Rectal smooth muscle tissue (tissue), 1 donor: Measurements from ENCODE around the gene NOL4L.

ENCODE experiments used
- H3K27ac ChIP-seq: one replicate; pipeline ENCODE4 v1.7.0; 2013; ENCODE audit warnings: low read depth, low read length, inconsistent platforms
- H3K27me3 ChIP-seq: one replicate; pipeline ENCODE4 v1.7.0; 2013; ENCODE audit warnings: low read length; ENCODE audit not compliant: control insufficient read depth, insufficient read depth
- H3K36me3 ChIP-seq: one replicate; pipeline ENCODE4 v1.7.0; 2013; ENCODE audit warnings: low read length; ENCODE audit not compliant: control insufficient read depth, insufficient read depth
- H3K4me1 ChIP-seq: one replicate; pipeline ENCODE4 v1.7.0; 2013; ENCODE audit warnings: low read length; ENCODE audit not compliant: control insufficient read depth, insufficient read depth
- H3K4me3 ChIP-seq: one replicate; pipeline ENCODE4 v1.7.0; 2013; ENCODE audit warnings: low read length
- H3K9ac ChIP-seq: one replicate; pipeline ENCODE4 v1.7.0; 2013; ENCODE audit warnings: low read length

Gene NOL4L

GRCh38 chr20:32441638-32442037 lies 143.5 kb downstream of the NOL4L start:
- Histone ChIP-seq H3K9ac (no peak overlapping the region), H3K4me1 (no peaks in the 10 kb centered on the region), H3K36me3 (peaks cover 15% of the 10 kb centered on the region), H3K27me3 (no peaks in the 10 kb centered on the region), H3K4me3 (no peak overlapping the region), H3K27ac (no peak overlapping the region)

- H3K36me3 ChIP-seq: peaks cover 22% of the 10 kb centered on the region
These were observed 144.4 kb downstream of the NOL4L start for GRCh38 chr20:32440758-32441078.

DNA sequence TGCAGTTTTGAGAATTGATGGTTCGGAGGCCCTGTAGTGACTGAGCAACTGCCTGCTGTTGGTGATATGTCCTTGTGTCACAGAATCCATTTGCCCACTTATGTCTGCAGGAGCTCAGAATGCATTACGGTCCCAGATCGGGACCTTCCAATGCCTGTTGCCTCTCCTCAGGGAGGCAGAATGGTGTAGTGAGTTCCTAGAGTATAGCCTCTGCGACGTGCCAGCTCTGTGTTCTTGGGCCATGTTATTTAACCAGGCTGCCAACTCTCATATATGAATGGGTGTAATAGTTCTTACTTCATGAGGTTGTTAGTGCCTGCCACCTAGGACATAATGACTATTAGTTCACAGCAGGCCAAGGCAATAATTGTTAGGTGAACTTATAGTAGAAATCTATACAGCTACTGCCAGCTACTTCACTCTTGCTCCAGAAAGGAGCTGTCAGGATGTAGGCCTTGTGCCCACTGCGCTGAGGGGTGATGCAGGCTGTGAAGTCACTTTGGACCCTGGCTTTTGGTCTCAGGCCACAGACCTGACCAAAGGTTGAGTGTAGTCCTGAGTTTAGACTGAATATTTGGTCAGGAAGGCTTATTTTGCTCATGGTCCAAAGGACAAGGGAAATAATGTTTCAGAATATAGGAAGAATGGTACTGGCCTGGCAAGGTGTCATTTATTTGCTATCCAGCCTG lies 144.9 kb downstream of the NOL4L start:
- Histone ChIP-seq H3K4me3 (no peak overlapping the region), H3K36me3 (peaks cover 27% of the 10 kb centered on the region), H3K27ac (no peak overlapping the region), H3K4me1 (no peaks in the 10 kb centered on the region), H3K27me3 (no peaks in the 10 kb centered on the region), H3K9ac (no peak overlapping the region)

More at GRCh38 chr20:32440758-32441078, 144.4 kb downstream of the NOL4L start:
- no peaks in the 10 kb centered on the region for H3K27me3 ChIP-seq
- no peak overlapping the region for H3K4me3 ChIP-seq
- H3K9ac ChIP-seq: no peak overlapping the region
- H3K4me1 ChIP-seq: no peaks in the 10 kb centered on the region
- no peak overlapping the region for H3K27ac ChIP-seq

- Histone ChIP-seq H3K9ac (no peak overlapping the region), H3K36me3 (peaks cover 35% of the 10 kb centered on the region), H3K4me1 (no peaks in the 10 kb centered on the region), H3K27me3 (no peaks in the 10 kb centered on the region), H3K27ac (no peak overlapping the region), H3K4me3 (no peak overlapping the region)
These were observed 145.9 kb downstream of the NOL4L start for GRCh38 chr20:32439132-32439829.

GRCh38 chr20:32438331-32438858 lies 146.7 kb downstream of the NOL4L start:
- Histone ChIP-seq H3K9ac (no peak overlapping the region), H3K27ac (no peak overlapping the region), H3K36me3 (peaks cover 35% of the 10 kb centered on the region), H3K4me1 (no peaks in the 10 kb centered on the region), H3K4me3 (no peak overlapping the region), H3K27me3 (no peaks in the 10 kb centered on the region)

GRCh38 chr20:32437391-32438074 lies 147.6 kb downstream of the NOL4L start:
- Histone ChIP-seq H3K36me3 (peaks cover 35% of the 10 kb centered on the region), H3K27me3 (no peaks in the 10 kb centered on the region), H3K4me3 (no peak overlapping the region), H3K9ac (no peak overlapping the region), H3K27ac (no peak overlapping the region), H3K4me1 (no peaks in the 10 kb centered on the region)

GRCh38 chr20:32436968-32437367 lies 148.2 kb downstream of the NOL4L start:
- Histone ChIP-seq H3K36me3 (peaks cover 39% of the 10 kb centered on the region), H3K9ac (no peak overlapping the region), H3K27me3 (no peaks in the 10 kb centered on the region), H3K4me1 (no peaks in the 10 kb centered on the region), H3K27ac (no peak overlapping the region), H3K4me3 (no peak overlapping the region)

DNA sequence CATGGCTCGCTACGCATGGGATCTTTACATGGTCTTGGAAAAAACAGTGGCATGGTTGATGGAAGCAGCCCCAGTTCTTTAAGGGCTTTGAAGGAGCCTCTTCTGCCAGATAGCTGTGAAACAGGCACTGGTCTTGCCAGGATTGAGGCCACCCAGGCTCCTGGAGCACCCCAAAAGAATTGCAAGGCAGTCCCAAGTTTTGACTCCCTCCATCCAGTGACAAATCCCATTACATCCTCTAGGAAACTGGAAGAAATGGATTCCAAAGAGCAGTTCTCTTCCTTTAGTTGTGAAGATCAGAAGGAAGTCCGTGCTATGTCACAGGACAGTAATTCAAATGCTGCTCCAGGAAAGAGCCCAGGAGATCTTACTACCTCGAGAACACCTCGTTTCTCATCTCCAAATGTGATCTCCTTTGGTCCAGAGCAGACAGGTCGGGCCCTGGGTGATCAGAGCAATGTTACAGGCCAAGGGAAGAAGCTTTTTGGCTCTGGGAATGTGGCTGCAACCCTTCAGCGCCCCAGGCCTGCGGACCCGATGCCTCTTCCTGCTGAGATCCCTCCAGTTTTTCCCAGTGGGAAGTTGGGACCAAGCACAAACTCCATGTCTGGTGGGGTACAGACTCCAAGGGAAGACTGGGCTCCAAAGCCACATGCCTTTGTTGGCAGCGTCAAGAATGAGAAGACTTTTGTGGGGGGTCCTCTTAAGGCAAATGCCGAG lies 148.8 kb downstream of the NOL4L start:
- H3K4me3 ChIP-seq: no peak overlapping the region
- H3K27me3 ChIP-seq: no peaks in the 10 kb centered on the region
- no peak overlapping the region for H3K27ac ChIP-seq
- H3K9ac ChIP-seq: no peak overlapping the region
- H3K36me3 ChIP-seq: peaks cover 44% of the 10 kb centered on the region
- H3K4me1 ChIP-seq: no peaks in the 10 kb centered on the region

- Histone ChIP-seq H3K36me3 (peaks cover 49% of the 10 kb centered on the region), H3K27me3 (no peaks in the 10 kb centered on the region), H3K9ac (no peak overlapping the region), H3K4me3 (no peak overlapping the region), H3K27ac (no peak overlapping the region), H3K4me1 (no peaks in the 10 kb centered on the region)
These were observed 149.6 kb downstream of the NOL4L start for GRCh38 chr20:32435449-32436107.

DNA sequence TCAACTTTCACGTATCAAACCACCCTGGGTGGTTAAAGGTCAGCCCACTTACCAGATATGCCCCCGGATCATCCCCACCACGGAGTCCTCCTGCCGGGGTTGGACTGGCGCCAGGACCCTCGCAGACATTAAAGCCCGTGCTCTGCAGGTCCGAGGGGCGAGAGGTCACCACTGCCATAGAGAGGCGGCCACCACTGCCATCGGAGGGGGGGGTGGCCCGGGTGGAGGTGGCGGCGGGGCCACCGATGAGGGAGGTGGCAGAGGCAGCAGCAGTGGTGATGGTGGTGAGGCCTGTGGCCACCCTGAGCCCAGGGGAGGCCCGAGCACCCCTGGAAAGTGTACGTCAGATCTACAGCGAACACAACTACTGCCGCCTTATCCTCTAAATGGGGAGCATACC lies 150.7 kb downstream of the NOL4L start:
- no peak overlapping the region for H3K27ac ChIP-seq

GRCh38 chr20:32433311-32434021 lies 151.7 kb downstream of the NOL4L start:
- H3K27ac ChIP-seq: no peak overlapping the region

More for the DNA sequence above, 150.7 kb downstream of the NOL4L start:
- H3K4me3 ChIP-seq: no peak overlapping the region
- no peaks in the 10 kb centered on the region for H3K4me1 ChIP-seq
- H3K36me3 ChIP-seq: peaks cover 50% of the 10 kb centered on the region
- no peak overlapping the region for H3K9ac ChIP-seq
- no peaks in the 10 kb centered on the region for H3K27me3 ChIP-seq

More at GRCh38 chr20:32433311-32434021, 151.7 kb downstream of the NOL4L start:
- no peaks in the 10 kb centered on the region for H3K27me3 ChIP-seq
- H3K9ac ChIP-seq: no peak overlapping the region
- H3K36me3 ChIP-seq: peaks cover 52% of the 10 kb centered on the region
- no peaks in the 10 kb centered on the region for H3K4me1 ChIP-seq
- no peak overlapping the region for H3K4me3 ChIP-seq
